ENCODE data around the gene MLLT6. TPM values are rescaled to one million over a fixed set of nuclear protein-coding genes. Genes with fewer than 3 reads are reported as not detected.

Gene MLLT6
- polyA plus RNA-seq, 3 donors from 2014 or later, result 3.8 to 24.5 (median 7.4) TPM

GRCh38 chr17:38741461-38741860 is 36.4 kb downstream of the MLLT6 start:
- Mint-ChIP-seq H3K36me3 (no peaks in the 10 kb centered on the region), H3K27me3 (ENCODE audit: low read depth in 3 of 3) (peaks cover 10 to 24% (median 10%) of the 10 kb centered on the region in 3 donors), H3K9me3 (no peaks in the 10 kb centered on the region), H3K4me3 (no peak overlapping the region), H3K27ac (no peak overlapping the region), H3K4me1 (peaks cover 2 to 4% of the 10 kb centered on the region in 2 donors)
- DNase-seq, result no peak

GRCh38 chr17:38741921-38742410 is 36.9 kb downstream of the MLLT6 start:
- Mint-ChIP-seq H3K4me3 (no peak overlapping the region), H3K27ac (no peak overlapping the region), H3K36me3 (no peaks in the 10 kb centered on the region), H3K27me3 (ENCODE audit: low read depth in 3 of 3) (peaks cover 13 to 28% (median 14%) of the 10 kb centered on the region in 3 donors), H3K4me1 (peaks cover 7 to 9% of the 10 kb centered on the region in 2 donors), H3K9me3 (no peaks in the 10 kb centered on the region)
- DNase-seq, result no peak

- Mint-ChIP-seq H3K4me3 (no peak overlapping the region), H3K36me3 (no peaks in the 10 kb centered on the region), H3K27ac (no peak overlapping the region), H3K27me3 (ENCODE audit: low read depth in 3 of 3) (peaks cover 13 to 28% (median 14%) of the 10 kb centered on the region in 3 donors), H3K9me3 (no peaks in the 10 kb centered on the region), H3K4me1 (peaks cover 7 to 9% of the 10 kb centered on the region in 2 donors)
- DNase-seq, result no peak
These were observed 37.6 kb downstream of the MLLT6 start for GRCh38 chr17:38742411-38743308.

- no peaks in the 10 kb centered on the region for H3K36me3 Mint-ChIP-seq
- H3K27me3 Mint-ChIP-seq (ENCODE audit: low read depth in 3 of 3), result peaks cover 14 to 33% (median 14%) of the 10 kb centered on the region in 3 donors
- no peaks in the 10 kb centered on the region for H3K9me3 Mint-ChIP-seq
- DNase-seq, result no peak
- no peak overlapping the region for H3K27ac Mint-ChIP-seq
- no peak overlapping the region for H3K4me3 Mint-ChIP-seq
- H3K4me1 Mint-ChIP-seq, result peaks cover 7 to 12% of the 10 kb centered on the region in 2 donors
These were observed 38.6 kb downstream of the MLLT6 start for GRCh38 chr17:38743556-38744171.

GRCh38 chr17:38745545-38745944 is 40.5 kb downstream of the MLLT6 start:
- H3K9me3 Mint-ChIP-seq, result no peaks in the 10 kb centered on the region
- no peak for DNase-seq
- H3K36me3 Mint-ChIP-seq, result no peaks in the 10 kb centered on the region
- H3K27ac Mint-ChIP-seq, result peak overlapping the region in 1 of 6 donors; percentile 13
- no peak overlapping the region for H3K4me3 Mint-ChIP-seq
- H3K27me3 Mint-ChIP-seq (ENCODE audit: low read depth in 3 of 3), result peaks cover 21 to 44% (median 27%) of the 10 kb centered on the region in 3 donors
- peaks cover 20 to 26% of the 10 kb centered on the region in 2 donors for H3K4me1 Mint-ChIP-seq

- peak overlapping the region in 2 of 6 donors; percentile 5 to 13 for H3K27ac Mint-ChIP-seq
- no peak for DNase-seq
- H3K4me3 Mint-ChIP-seq, result peak overlapping the region in 3 of 5 donors; percentile 49 to 63 (median 60)
- H3K9me3 Mint-ChIP-seq, result no peaks in the 10 kb centered on the region
- peaks cover 27 to 33% of the 10 kb centered on the region in 2 donors for H3K4me1 Mint-ChIP-seq
- peaks cover 27 to 50% (median 34%) of the 10 kb centered on the region in 3 donors for H3K27me3 Mint-ChIP-seq (ENCODE audit: low read depth in 3 of 3)
- H3K36me3 Mint-ChIP-seq, result no peaks in the 10 kb centered on the region
These were observed 41.2 kb downstream of the MLLT6 start for GRCh38 chr17:38746004-38746848.

- no peak for DNase-seq
- peaks cover 34 to 58% (median 41%) of the 10 kb centered on the region in 3 donors for H3K27me3 Mint-ChIP-seq (ENCODE audit: low read depth in 3 of 3)
- peaks cover 0 to 3% (median 0%) of the 10 kb centered on the region in 6 donors for H3K9me3 Mint-ChIP-seq
- peak overlapping the region in 4 of 5 donors; percentile 42 to 63 (median 54) for H3K4me3 Mint-ChIP-seq
- H3K4me1 Mint-ChIP-seq, result peaks cover 34 to 39% of the 10 kb centered on the region in 2 donors
- no peaks in the 10 kb centered on the region for H3K36me3 Mint-ChIP-seq
- no peak overlapping the region for H3K27ac Mint-ChIP-seq
These were observed 41.9 kb downstream of the MLLT6 start for GRCh38 chr17:38746849-38747462.

GRCh38 chr17:38747463-38748148 is 42.5 kb downstream of the MLLT6 start:
- peaks cover 0 to 2% (median 0%) of the 10 kb centered on the region in 3 donors for H3K36me3 Mint-ChIP-seq
- H3K4me1 Mint-ChIP-seq, result peaks cover 40 to 45% of the 10 kb centered on the region in 2 donors
- peaks cover 0 to 3% (median 0%) of the 10 kb centered on the region in 6 donors for H3K9me3 Mint-ChIP-seq
- no peak for DNase-seq
- no peak overlapping the region for H3K27ac Mint-ChIP-seq
- H3K27me3 Mint-ChIP-seq (ENCODE audit: low read depth in 3 of 3), result peaks cover 40 to 63% (median 48%) of the 10 kb centered on the region in 3 donors
- H3K4me3 Mint-ChIP-seq, result peak overlapping the region; percentile 19 to 68 (median 29)

GRCh38 chr17:38748149-38748891 is 43.2 kb downstream of the MLLT6 start, which contains the start of gene PCGF2:
TSS of gene PCGF2 (minus strand) at chr17:38748336. CDS start at chr17:38740402, 7,934 bp downstream.
- H3K36me3 Mint-ChIP-seq, result peaks cover 0 to 4% (median 0%) of the 10 kb centered on the region in 3 donors
- no peak for DNase-seq
- no peak within 1 kb of the TSS for H3K27ac Mint-ChIP-seq
- H3K27me3 Mint-ChIP-seq (ENCODE audit: low read depth in 3 of 3), result peaks cover 42 to 59% (median 49%) of the 10 kb centered on the region in 3 donors
- peaks cover 43 to 51% of the 10 kb centered on the region in 2 donors for H3K4me1 Mint-ChIP-seq
- peak within 1 kb of the TSS; percentile 37 to 77 (median 57) for H3K4me3 Mint-ChIP-seq
- peaks cover 0 to 3% (median 0%) of the 10 kb centered on the region in 6 donors for H3K9me3 Mint-ChIP-seq

GRCh38 chr17:38748892-38749222 is 43.8 kb downstream of the MLLT6 start:
- Mint-ChIP-seq H3K27ac (no peak overlapping the region), H3K9me3 (peaks cover 0 to 3% (median 0%) of the 10 kb centered on the region in 6 donors), H3K27me3 (ENCODE audit: low read depth in 3 of 3) (peaks cover 42 to 57% (median 47%) of the 10 kb centered on the region in 3 donors), H3K36me3 (peaks cover 0 to 4% (median 3%) of the 10 kb centered on the region in 3 donors), H3K4me1 (peaks cover 48 to 56% of the 10 kb centered on the region in 2 donors), H3K4me3 (peak overlapping the region in 2 of 5 donors; percentile 50 to 60)
- no peak for DNase-seq

- peaks cover 52 to 58% of the 10 kb centered on the region in 2 donors for H3K4me1 Mint-ChIP-seq
- H3K27me3 Mint-ChIP-seq (ENCODE audit: low read depth in 3 of 3), result peaks cover 42 to 57% (median 47%) of the 10 kb centered on the region in 3 donors
- H3K4me3 Mint-ChIP-seq, result peak overlapping the region; percentile 33 to 99 (median 75)
- peak overlapping the region in 1 of 6 donors; percentile 31 for H3K27ac Mint-ChIP-seq
- peaks cover 0 to 3% (median 0%) of the 10 kb centered on the region in 6 donors for H3K9me3 Mint-ChIP-seq
- H3K36me3 Mint-ChIP-seq, result peaks cover 0 to 4% (median 3%) of the 10 kb centered on the region in 3 donors
- no peak for DNase-seq
These were observed 44.4 kb downstream of the MLLT6 start for GRCh38 chr17:38749223-38750043.

Measured in immature natural killer cell (primary cell).